Activated B cell treated with CpG ODN at 0.5 μM for 24 hours (primary cell): ENCODE data around the gene PHF21A. TPM values are rescaled to one million over a fixed set of nuclear protein-coding genes. Genes with fewer than 3 reads are reported as not detected.
A peak's percentile ranks its signal among the peaks of the same experiment; 100 is the strongest.

Source experiments
- ATAC-seq: fragments of 200-7000 bp; cut with Tn5 transposase; one replicate; pipeline ENCODE4 v1.10.0; 2021; ENCODE audit warnings: low read depth, mild to moderate bottlenecking, moderate library complexity
- CTCF ChIA-PET: fragments of 350-600 bp; sonication (Branson Sonifier 250); formaldehyde crosslinking; loops from one replicate; lab custom pipeline; 2021; ENCODE audit warnings: antibody characterized with exemption; lab: Charles Lee
- POLR2A ChIA-PET: fragments of 350-600 bp; sonication (Branson Sonifier 250); formaldehyde crosslinking; loops from one replicate; lab custom pipeline; 2021; ENCODE audit warnings: antibody characterized with exemption; lab: Charles Lee
- DNase-seq: peaks from one replicate; pipeline ENCODE4 v3.0.0; 2022
- H3K27ac Mint-ChIP-seq: one replicate; pipeline ENCODE4 v1.8.0; 2020; ENCODE audit warnings: mixed read lengths
- H3K27me3 Mint-ChIP-seq: one replicate; pipeline ENCODE4 v1.8.0; 2021; ENCODE audit warnings: mixed read lengths
- H3K36me3 Mint-ChIP-seq: one replicate; pipeline ENCODE4 v1.8.0; 2021; ENCODE audit warnings: low read depth, mixed read lengths
- H3K4me1 Mint-ChIP-seq: one replicate; pipeline ENCODE4 v1.8.0; 2021; ENCODE audit warnings: mixed read lengths
- H3K4me3 Mint-ChIP-seq: one replicate; pipeline ENCODE4 v1.8.0; 2020; ENCODE audit warnings: mild to moderate bottlenecking, mixed read lengths
- H3K9me3 Mint-ChIP-seq: one replicate; pipeline ENCODE4 v1.8.0; 2020; ENCODE audit warnings: mixed read lengths
- intact Hi-C: fragments of 100-400 bp; cut with micrococcal nuclease; formaldehyde crosslinking; loops from one replicate; pipeline ENCODE4 v1.15.1; 2024
- total RNA-seq: library from RNA; stranded (reverse); gene quantifications from 2 replicates; pipeline ENCODE4 v1.2.3, GENCODE V29; 2022
- TF ChIP-seq, protein P1 (sequence below): fragments of 200-600 bp; IDR thresholded peaks from one replicate; pipeline ENCODE4 v1.8.0; 2022; ENCODE audit warnings: antibody characterized with exemption, mild to moderate bottlenecking

The PHF21A gene
- total RNA-seq, result 63.2 and 71.0 TPM in 2 replicates

- peak; percentile 86 for DNase-seq
- CTCF ChIA-PET, result no interaction called here
- Mint-ChIP-seq H3K4me1 (peaks cover 36% of the 10 kb centered on the region), H3K9me3 (no peaks in the 10 kb centered on the region), H3K27ac (peak within 1 kb of the TSS; percentile 91), H3K36me3 (peaks cover 12% of the 10 kb centered on the region), H3K4me3 (peak within 1 kb of the TSS; percentile 90), H3K27me3 (no peaks in the 10 kb centered on the region)
- intact Hi-C loops, result loop anchor here (1.0 to 10.0 kb wide), 11 partner anchors 8 to 579 kb away; partner anchors contain the start of genes ARHGAP1, ATG13, CRY2 and DGKZ
- TF ChIP-seq, protein P1, sequence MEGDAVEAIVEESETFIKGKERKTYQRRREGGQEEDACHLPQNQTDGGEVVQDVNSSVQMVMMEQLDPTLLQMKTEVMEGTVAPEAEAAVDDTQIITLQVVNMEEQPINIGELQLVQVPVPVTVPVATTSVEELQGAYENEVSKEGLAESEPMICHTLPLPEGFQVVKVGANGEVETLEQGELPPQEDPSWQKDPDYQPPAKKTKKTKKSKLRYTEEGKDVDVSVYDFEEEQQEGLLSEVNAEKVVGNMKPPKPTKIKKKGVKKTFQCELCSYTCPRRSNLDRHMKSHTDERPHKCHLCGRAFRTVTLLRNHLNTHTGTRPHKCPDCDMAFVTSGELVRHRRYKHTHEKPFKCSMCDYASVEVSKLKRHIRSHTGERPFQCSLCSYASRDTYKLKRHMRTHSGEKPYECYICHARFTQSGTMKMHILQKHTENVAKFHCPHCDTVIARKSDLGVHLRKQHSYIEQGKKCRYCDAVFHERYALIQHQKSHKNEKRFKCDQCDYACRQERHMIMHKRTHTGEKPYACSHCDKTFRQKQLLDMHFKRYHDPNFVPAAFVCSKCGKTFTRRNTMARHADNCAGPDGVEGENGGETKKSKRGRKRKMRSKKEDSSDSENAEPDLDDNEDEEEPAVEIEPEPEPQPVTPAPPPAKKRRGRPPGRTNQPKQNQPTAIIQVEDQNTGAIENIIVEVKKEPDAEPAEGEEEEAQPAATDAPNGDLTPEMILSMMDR, result no peak
- ATAC-seq, result peak; percentile 64
- POLR2A ChIA-PET, result interaction anchor here (0.5 to 1.6 kb wide), 11 partner anchors 9 to 322 kb away, joined by 3 to 9 read pairs (median 4); partner anchors contain the start of gene CRY2
Measured at GRCh38 chr11:46121301-46121723, at the start of gene PHF21A. PHF21A (minus strand) TSS chr11:46121454; CDS start chr11:46084219, 37,235 bp downstream.

- H3K9me3 Mint-ChIP-seq, result no peaks in the 10 kb centered on the region
- ChIA-PET POLR2A (no interaction called here), CTCF (no interaction called here)
- H3K4me1 Mint-ChIP-seq, result no peaks in the 10 kb centered on the region
- no peaks in the 10 kb centered on the region for H3K36me3 Mint-ChIP-seq
- intact Hi-C loops, result no loop called here
- TF ChIP-seq, protein P1, result no peak
- DNase-seq, result no peak
- H3K4me3 Mint-ChIP-seq, result no peak overlapping the region
- H3K27ac Mint-ChIP-seq, result no peak overlapping the region
- H3K27me3 Mint-ChIP-seq, result peaks cover 15% of the 10 kb centered on the region
- no peak for ATAC-seq
Measured at GRCh38 chr11:46170797-46171196, 49.5 kb upstream of the PHF21A start.

GRCh38 chr11:46162700-46163099 is 41.4 kb upstream of the PHF21A start:
- POLR2A ChIA-PET, result interaction anchor here (0.7 kb wide), 1 partner anchor 76 kb away, joined by 4 read pairs; no protein-coding TSS in a partner anchor
- Mint-ChIP-seq H3K9me3 (no peaks in the 10 kb centered on the region), H3K27ac (no peak overlapping the region), H3K36me3 (no peaks in the 10 kb centered on the region), H3K4me3 (no peak overlapping the region), H3K4me1 (no peaks in the 10 kb centered on the region), H3K27me3 (peaks cover 29% of the 10 kb centered on the region)
- intact Hi-C loops, result no loop called here
- CTCF ChIA-PET, result no interaction called here
- ATAC-seq, result no peak
- TF ChIP-seq, protein P1, result no peak
- DNase-seq, result no peak

DNA sequence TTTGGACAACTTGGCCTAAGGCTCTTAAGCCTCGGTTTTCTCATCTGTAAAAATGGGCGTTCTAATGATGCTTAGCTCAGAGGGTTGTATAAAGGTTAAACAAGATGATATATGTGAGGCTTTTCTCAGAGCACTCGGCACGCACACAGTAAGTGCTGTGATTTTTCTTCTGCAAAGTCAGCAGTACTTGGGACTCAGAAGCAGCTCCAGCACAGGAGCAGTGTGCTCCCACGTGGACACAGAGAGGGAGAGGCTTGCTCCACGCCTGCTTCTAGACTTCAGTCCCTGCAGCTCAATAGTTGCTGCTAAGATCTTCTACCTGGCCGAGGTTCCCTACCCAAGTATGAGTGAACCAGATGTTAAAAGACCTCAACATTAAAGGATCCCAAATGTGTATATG is 39.9 kb upstream of the PHF21A start:
- ChIA-PET POLR2A (no interaction called here), CTCF (no interaction called here)
- no peaks in the 10 kb centered on the region for H3K4me1 Mint-ChIP-seq
- H3K4me3 Mint-ChIP-seq, result no peak overlapping the region
- TF ChIP-seq, protein P1, result no peak
- H3K27me3 Mint-ChIP-seq, result peaks cover 32% of the 10 kb centered on the region
- no peaks in the 10 kb centered on the region for H3K9me3 Mint-ChIP-seq
- DNase-seq (no peak), ATAC-seq (no peak)
- intact Hi-C loops, result no loop called here
- H3K36me3 Mint-ChIP-seq, result no peaks in the 10 kb centered on the region
- no peak overlapping the region for H3K27ac Mint-ChIP-seq

- ATAC-seq (no peak), DNase-seq (no peak)
- Mint-ChIP-seq H3K36me3 (no peaks in the 10 kb centered on the region), H3K27me3 (peaks cover 28% of the 10 kb centered on the region), H3K27ac (no peak overlapping the region), H3K4me1 (no peaks in the 10 kb centered on the region), H3K4me3 (no peak overlapping the region), H3K9me3 (no peaks in the 10 kb centered on the region)
- intact Hi-C loops, result no loop called here
- POLR2A ChIA-PET, result no interaction called here
- TF ChIP-seq, protein P1, result no peak
- CTCF ChIA-PET, result no interaction called here
Measured at GRCh38 chr11:46160100-46160499, 38.8 kb upstream of the PHF21A start.
